GM12874 (cell line): ENCODE measurements around the gene SGPP2.

ENCODE experiments used
- CTCF ChIP-seq: IDR thresholded peaks from 2 replicates; pipeline ENCODE4 v1.5.1; 2011; ENCODE audit warnings: low read depth, mild to moderate bottlenecking, control low read depth, low read length, moderate library complexity; ENCODE audit not compliant: insufficient read depth

The SGPP2 gene

GRCh38 chr2:222495388-222495787 lies 71.0 kb downstream of the SGPP2 start:
- no peak for TF ChIP-seq CTCF

- no peak for TF ChIP-seq CTCF
Observed at GRCh38 chr2:222499226-222499625, 74.9 kb downstream of the SGPP2 start.

GRCh38 chr2:222504191-222504590 lies 79.8 kb downstream of the SGPP2 start:
- TF ChIP-seq CTCF = no peak

- no peak for TF ChIP-seq CTCF
Observed at GRCh38 chr2:222504719-222505118, 80.4 kb downstream of the SGPP2 start.

GRCh38 chr2:222506230-222506935 lies 82.0 kb downstream of the SGPP2 start:
- no peak for TF ChIP-seq CTCF

GRCh38 chr2:222514901-222515300 lies 90.6 kb downstream of the SGPP2 start:
- TF ChIP-seq CTCF = no peak

GRCh38 chr2:222518570-222519381 lies 94.4 kb downstream of the SGPP2 start:
- TF ChIP-seq CTCF = no peak
